K562 (cell line): ENCODE measurements around the gene MMUT. TPM values are rescaled to one million over a fixed set of nuclear protein-coding genes. Genes with fewer than 3 reads are reported as not detected.

Experiments used
- CBX1 ChIP-seq: sonication (generic); IDR thresholded peaks from 2 replicates; pipeline ENCODE4 v1.6.1; 2016; ENCODE audit warnings: antibody characterized with exemption, low read depth, mild to moderate bottlenecking
- DLX4 ChIP-seq: fragments of 250-450 bp; sonication (Bioruptor Pico); IDR thresholded peaks from 2 replicates; pipeline ENCODE4 v1.6.1; 2021; ENCODE audit warnings: mild to moderate bottlenecking
- DPF2 ChIP-seq: fragments of 450-650 bp; IDR thresholded peaks from 2 replicates; pipeline ENCODE4 v1.6.1; 2016
- ERF ChIP-seq: fragments of 450-650 bp; formaldehyde crosslinking; IDR thresholded peaks from 2 replicates; pipeline ENCODE4 v1.4.0; 2020; ENCODE audit warnings: mild to moderate bottlenecking, mixed read lengths
- GTF2B ChIP-seq: IDR thresholded peaks from 2 replicates; pipeline ENCODE4 v1.6.1; 2011; ENCODE audit not compliant: insufficient read length; ENCODE audit errors: extremely low read depth
- GTF3C2 ChIP-seq: IDR thresholded peaks from 3 replicates; pipeline ENCODE4 v1.6.1; 2011; ENCODE audit warnings: borderline replicate concordance, mild to moderate bottlenecking, moderate library complexity; ENCODE audit not compliant: insufficient read length; ENCODE audit errors: extremely low read depth
- HEY1 ChIP-seq: fragments of 250-450 bp; sonication (Bioruptor Pico); IDR thresholded peaks from 2 replicates; pipeline ENCODE4 v1.5.0; 2020; ENCODE audit warnings: mild to moderate bottlenecking, moderate library complexity, borderline replicate concordance
- KLF13 ChIP-seq: fragments of 450-650 bp; IDR thresholded peaks from 2 replicates; pipeline ENCODE4 v1.6.1; 2016; ENCODE audit warnings: missing genetic modification characterization, low read depth, mild to moderate bottlenecking, missing compliant biosample characterization, moderate library complexity, borderline replicate concordance
- MBD1 ChIP-seq: fragments of 250-450 bp; sonication (Bioruptor Pico); IDR thresholded peaks from 2 replicates; pipeline ENCODE4 v1.8.0; 2022; ENCODE audit warnings: inconsistent platforms
- MTA3 ChIP-seq: fragments of 450-650 bp; formaldehyde crosslinking; IDR thresholded peaks from 2 replicates; pipeline ENCODE4 v1.6.1; 2017; ENCODE audit warnings: mild to moderate bottlenecking, borderline replicate concordance
- NFIC ChIP-seq: fragments of 450-650 bp; IDR thresholded peaks from 2 replicates; pipeline ENCODE4 v1.6.1; 2017; ENCODE audit warnings: mild to moderate bottlenecking, inconsistent platforms
- NR2F6 ChIP-seq: fragments of 450-650 bp; formaldehyde crosslinking; IDR thresholded peaks from 2 replicates; pipeline ENCODE4 v1.4.0; 2020; ENCODE audit warnings: mild to moderate bottlenecking
- POLR3A ChIP-seq: IDR thresholded peaks from 2 replicates; pipeline ENCODE4 v1.6.1; 2011; ENCODE audit warnings: borderline replicate concordance, mild to moderate bottlenecking, moderate library complexity; ENCODE audit not compliant: insufficient read length, insufficient read depth; ENCODE audit errors: extremely low read depth
- PPARD ChIP-seq: fragments of 250-450 bp; sonication (Bioruptor Pico); IDR thresholded peaks from 2 replicates; pipeline ENCODE4 v1.8.0; 2022; ENCODE audit warnings: inconsistent platforms, mild to moderate bottlenecking, moderate library complexity
- SMARCA4 ChIP-seq: fragments of 450-650 bp; IDR thresholded peaks from 2 replicates; pipeline ENCODE4 v1.6.1; 2016
- TCF3 ChIP-seq: sonication (generic); formaldehyde crosslinking; IDR thresholded peaks from 2 replicates; pipeline ENCODE4 v1.4.0; 2020; ENCODE audit warnings: mild to moderate bottlenecking, missing genetic modification reagents
- TEAD1 ChIP-seq, 2 experiments: fragments of 450-650 bp in 1 of 2; sonication (generic) in 1 of 2; formaldehyde crosslinking; IDR thresholded peaks; 2 replicates each; pipeline versions ENCODE4 v1.4.0 to v1.8.0; 2020 to 2022; ENCODE audit warnings: mild to moderate bottlenecking in 2 of 2, missing genetic modification reagents in 1 of 2
- TEAD2 ChIP-seq: fragments of 450-650 bp; IDR thresholded peaks from 2 replicates; pipeline ENCODE4 v1.6.1; 2016; ENCODE audit warnings: missing genetic modification characterization, control low read depth, missing compliant biosample characterization
- ZBTB2 ChIP-seq: fragments of 450-650 bp; IDR thresholded peaks from 2 replicates; pipeline ENCODE4 v1.6.1; 2016; ENCODE audit warnings: antibody characterized with exemption
- ZNF232 ChIP-seq: sonication (generic); formaldehyde crosslinking; IDR thresholded peaks from 2 replicates; pipeline ENCODE4 v1.8.0; 2022; ENCODE audit warnings: mild to moderate bottlenecking, missing genetic modification reagents
- ZNF785 ChIP-seq: fragments of 250-450 bp; sonication (Bioruptor Pico); IDR thresholded peaks from 2 replicates; pipeline ENCODE4 v1.4.0; 2020; ENCODE audit warnings: mild to moderate bottlenecking
- ZSCAN32 ChIP-seq: fragments of 450-650 bp; formaldehyde crosslinking; IDR thresholded peaks from 2 replicates; pipeline ENCODE4 v1.4.0; 2020; ENCODE audit warnings: mild to moderate bottlenecking, moderate library complexity
- polyA plus RNA-seq, 8 experiments: library from polyadenylated mRNA; depleted of rRNA in 4 of 8; stranded (reverse) in 5 of 8; unstranded in 3 of 8; fragments of >200 nt; fragmentation: Nextera tagmentation in 2 of 8; fragmentation: Illumina TruSeq in 1 of 8; extraction: Ambion mirVana in 2 of 8; extraction: Trizol in 1 of 8; gene quantifications; 2 replicates each; pipeline versions ENCODE4 v1.2.1 to v1.2.3, GENCODE V29; 2011 to 2014; ENCODE audit warnings: inconsistent platforms in 1 of 8, missing spikeins in 1 of 8
- total RNA-seq, 7 experiments: library from RNA; depleted of rRNA in 6 of 7; stranded (reverse); fragments of >200 nt in 6 of 7; fragmentation: Illumina TruSeq in 2 of 7; extraction: Trizol in 2 of 7; gene quantifications; 2 replicates each; pipeline versions ENCODE4 v1.2.1 to v1.2.3, GENCODE V29; 2011 to 2021; ENCODE audit warnings: low replicate concordance in 1 of 7

Gene MMUT
- total and polyA plus RNA-seq, 9 of the 15 experiments (the other 6 are each of a cell fraction or from before 2014, with no cell fraction given), result 7.1 to 26.4 (median 16.0) TPM

- TF ChIP-seq CBX1, result peak; percentile 60; the same call in 1 of the 2 replicates
- no peak; the same call in 1 of the 2 replicates for TF ChIP-seq TCF3 (CRISPR knock-in tag)
- peak; percentile 31 to 76; a peak in 2 of 4 replicates for TF ChIP-seq TEAD1 (CRISPR knock-in tag; IDR thresholded peaks at IDR 0.05)
- TF ChIP-seq GTF3C2, result no peak
- no peak; the same call in 1 of the 2 replicates for TF ChIP-seq DPF2
- TF ChIP-seq TEAD2, result no peak
- no peak for TF ChIP-seq MBD1 (CRISPR knock-in tag)
- TF ChIP-seq NR2F6, result no peak
- peak; percentile 95 for TF ChIP-seq KLF13 (tag)
- no peak for TF ChIP-seq ERF (CRISPR knock-in tag)
- TF ChIP-seq GTF2B, result no peak
- no peak for TF ChIP-seq ZSCAN32 (CRISPR knock-in tag)
- TF ChIP-seq ZBTB2, result no peak
- 0 out of 2 replicates have a peak, but pooled peaks have one; percentile 18 for TF ChIP-seq NFIC
- TF ChIP-seq POLR3A, result no peak
- TF ChIP-seq MTA3, result 0 out of 2 replicates have a peak, but pooled peaks have one; percentile 75
- no peak for TF ChIP-seq ZNF785 (CRISPR knock-in tag)
- TF ChIP-seq ZNF232 (CRISPR knock-in tag), result no peak
- TF ChIP-seq DLX4 (CRISPR knock-in tag), result no peak
- TF ChIP-seq HEY1 (CRISPR knock-in tag), result no peak
- TF ChIP-seq SMARCA4, result peak; percentile 50; the same call in 1 of the 2 replicates
- TF ChIP-seq PPARD, result no peak
These were observed at the start of gene MMUT, which contains the start of gene CENPQ (continued) for GRCh38 chr6:49462927-49463611.
